Activated CD4-positive, alpha-beta T cell treated with anti-CD3 and anti-CD28 coated beads, Interleukin-2, amount 10 ng/mL, durations not matched to agents 24 days and 14 days (primary cell): ENCODE measurements around the gene GSTA1. TPM values are rescaled to one million over a fixed set of nuclear protein-coding genes. Genes with fewer than 3 reads are reported as not detected.
"Not testable (repeated sequence)": the region's sequence is repeated elsewhere in the genome, so short reads cannot be mapped to it uniquely, and the experiment has no call there.

ENCODE experiments used
- DNase-seq: peaks from one replicate; pipeline ENCODE4 v3.0.0; 2022
- H3K27ac Mint-ChIP-seq: one replicate; pipeline ENCODE4 v1.8.0; 2022; ENCODE audit warnings: mild to moderate bottlenecking, mixed read lengths
- H3K27me3 Mint-ChIP-seq: one replicate; pipeline ENCODE4 v1.8.0; 2022; ENCODE audit warnings: mixed read lengths
- H3K36me3 Mint-ChIP-seq: one replicate; pipeline ENCODE4 v1.8.0; 2022; ENCODE audit warnings: low read depth, mild to moderate bottlenecking, mixed read lengths
- H3K4me1 Mint-ChIP-seq: one replicate; pipeline ENCODE4 v1.8.0; 2021; ENCODE audit warnings: mixed read lengths
- H3K4me3 Mint-ChIP-seq: one replicate; pipeline ENCODE4 v1.8.0; 2022; ENCODE audit warnings: mild to moderate bottlenecking, moderate library complexity, mixed read lengths
- H3K9me3 Mint-ChIP-seq: one replicate; pipeline ENCODE4 v1.8.0; 2021; ENCODE audit warnings: mixed read lengths
- intact Hi-C: fragments of 100-400 bp; cut with micrococcal nuclease; formaldehyde crosslinking; loops from one replicate; pipeline ENCODE4 v1.15.1; 2023
- total RNA-seq: library from RNA; stranded (reverse); gene quantifications from 2 replicates; pipeline ENCODE4 v1.2.3, GENCODE V29; 2022

The GSTA1 gene
- total RNA-seq: not detected in 2 replicates

DNA sequence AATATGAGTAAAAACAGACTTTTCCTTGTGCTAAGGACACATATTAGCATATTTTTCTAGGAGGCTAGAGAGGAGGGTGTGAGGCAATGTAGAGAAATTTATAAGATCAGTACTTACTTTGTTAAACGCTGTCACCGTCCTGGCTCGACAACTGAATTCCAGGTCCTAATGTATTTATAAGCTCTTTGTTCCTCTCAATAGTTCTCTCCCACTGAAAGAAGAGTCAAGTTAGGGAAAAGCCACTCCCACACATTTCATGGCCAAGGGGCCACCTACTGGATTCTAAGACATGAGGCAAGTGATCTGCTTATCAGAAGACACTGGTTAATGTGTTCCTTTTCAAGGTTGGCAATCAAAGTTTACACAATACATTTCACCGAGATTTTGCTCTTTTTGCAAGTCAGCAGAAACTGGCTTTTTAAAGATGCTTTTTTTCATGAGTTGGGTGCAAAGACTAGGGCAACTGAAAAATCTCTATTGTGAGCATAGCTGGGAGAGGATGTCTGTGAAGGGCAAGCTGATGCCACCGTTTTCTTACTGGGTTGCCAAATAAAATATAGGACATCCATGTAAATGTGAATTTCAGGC is at the start of gene GSTA1:
TSS of gene GSTA1 (minus strand) at position 149 of the 588 bp plus-strand sequence. CDS start 4,549 bp downstream, outside the sequence.
- H3K36me3 Mint-ChIP-seq, DNase-seq, H3K9me3 Mint-ChIP-seq, intact Hi-C loops, H3K4me1 Mint-ChIP-seq, H3K27ac Mint-ChIP-seq, H3K4me3 Mint-ChIP-seq: not testable (repeated sequence)
- H3K27me3 Mint-ChIP-seq: peaks cover 20% of the 10 kb centered on the region

DNA sequence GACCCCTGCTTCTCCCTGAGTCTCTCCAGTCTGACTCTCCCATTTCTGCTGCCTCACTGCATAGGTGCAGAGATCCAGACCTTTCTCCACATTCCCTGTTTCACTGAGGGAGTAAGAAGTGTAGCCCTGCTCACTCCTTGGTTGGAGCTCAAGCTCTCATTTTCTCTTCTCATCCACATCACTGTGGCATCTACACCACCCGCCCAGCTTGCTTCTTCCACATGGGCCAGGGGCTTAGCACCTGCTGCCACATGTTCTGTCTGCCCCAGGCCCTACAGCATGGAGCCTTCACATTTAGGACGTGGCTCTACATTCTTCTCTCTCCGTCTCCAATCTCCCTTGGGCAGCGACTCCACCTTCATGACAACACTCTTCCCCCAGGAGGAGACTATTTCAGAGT is 45.5 kb upstream of the GSTA1 start:
- H3K27ac Mint-ChIP-seq: no peak overlapping the region
- intact Hi-C loops: no loop called here
- no peak for DNase-seq
- H3K4me1 Mint-ChIP-seq: no peaks in the 10 kb centered on the region
- peaks cover 20% of the 10 kb centered on the region for H3K27me3 Mint-ChIP-seq
- H3K36me3 Mint-ChIP-seq: no peaks in the 10 kb centered on the region
- H3K9me3 Mint-ChIP-seq: peaks cover under 1% of the 10 kb centered on the region
- no peak overlapping the region for H3K4me3 Mint-ChIP-seq

DNA sequence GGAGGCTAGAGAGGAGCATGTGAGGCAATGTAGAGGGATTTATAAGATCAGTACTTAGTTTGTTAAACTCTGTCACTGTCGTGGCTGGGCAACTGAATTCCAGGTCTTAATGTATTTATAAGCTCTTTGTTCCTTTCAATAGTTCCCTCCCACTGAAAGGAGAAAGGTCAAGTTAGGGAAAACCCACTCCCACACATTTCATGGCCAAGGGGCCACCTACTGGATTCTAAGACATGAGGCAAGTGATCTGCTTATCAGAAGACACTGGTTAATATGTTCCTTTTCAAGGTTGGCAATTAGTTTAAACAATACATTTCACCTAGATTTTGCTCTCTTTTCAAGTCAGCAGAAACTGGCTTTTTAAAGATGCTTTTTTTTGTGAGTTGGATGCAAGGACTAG is 42.4 kb upstream of the GSTA1 start:
- Mint-ChIP-seq H3K27me3 (peaks cover 13% of the 10 kb centered on the region), H3K36me3 (no peaks in the 10 kb centered on the region), H3K27ac (no peak overlapping the region), H3K9me3 (no peaks in the 10 kb centered on the region), H3K4me3 (no peak overlapping the region), H3K4me1 (no peaks in the 10 kb centered on the region)
- intact Hi-C loops: no loop called here
- no peak for DNase-seq

DNA sequence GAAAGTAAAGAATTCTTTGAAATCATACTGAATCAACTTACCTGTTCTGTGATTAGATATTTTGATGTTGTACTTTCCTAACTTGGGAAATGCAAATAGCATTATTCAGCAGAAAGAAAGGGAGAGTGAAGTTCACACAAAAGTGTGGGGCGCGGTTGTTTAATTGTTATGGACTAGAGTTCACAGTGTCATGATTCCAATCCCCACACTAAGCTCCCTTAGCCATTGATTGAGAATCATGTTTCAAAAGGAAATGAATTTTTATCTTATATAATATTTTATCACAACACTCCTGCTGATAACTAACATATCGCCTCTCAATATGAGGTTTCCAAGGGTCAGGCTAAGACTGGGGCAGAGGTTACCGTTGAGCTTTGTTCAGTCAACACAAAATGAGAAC is 40.0 kb upstream of the GSTA1 start:
- DNase-seq: no peak
- H3K27me3 Mint-ChIP-seq: peaks cover 17% of the 10 kb centered on the region
- no peak overlapping the region for H3K4me3 Mint-ChIP-seq
- no peaks in the 10 kb centered on the region for H3K9me3 Mint-ChIP-seq
- no peaks in the 10 kb centered on the region for H3K4me1 Mint-ChIP-seq
- H3K27ac Mint-ChIP-seq: no peak overlapping the region
- no peaks in the 10 kb centered on the region for H3K36me3 Mint-ChIP-seq
- intact Hi-C loops: loop anchor here (5.0 kb wide), 1 partner anchor 39 kb away; no protein-coding TSS in a partner anchor

DNA sequence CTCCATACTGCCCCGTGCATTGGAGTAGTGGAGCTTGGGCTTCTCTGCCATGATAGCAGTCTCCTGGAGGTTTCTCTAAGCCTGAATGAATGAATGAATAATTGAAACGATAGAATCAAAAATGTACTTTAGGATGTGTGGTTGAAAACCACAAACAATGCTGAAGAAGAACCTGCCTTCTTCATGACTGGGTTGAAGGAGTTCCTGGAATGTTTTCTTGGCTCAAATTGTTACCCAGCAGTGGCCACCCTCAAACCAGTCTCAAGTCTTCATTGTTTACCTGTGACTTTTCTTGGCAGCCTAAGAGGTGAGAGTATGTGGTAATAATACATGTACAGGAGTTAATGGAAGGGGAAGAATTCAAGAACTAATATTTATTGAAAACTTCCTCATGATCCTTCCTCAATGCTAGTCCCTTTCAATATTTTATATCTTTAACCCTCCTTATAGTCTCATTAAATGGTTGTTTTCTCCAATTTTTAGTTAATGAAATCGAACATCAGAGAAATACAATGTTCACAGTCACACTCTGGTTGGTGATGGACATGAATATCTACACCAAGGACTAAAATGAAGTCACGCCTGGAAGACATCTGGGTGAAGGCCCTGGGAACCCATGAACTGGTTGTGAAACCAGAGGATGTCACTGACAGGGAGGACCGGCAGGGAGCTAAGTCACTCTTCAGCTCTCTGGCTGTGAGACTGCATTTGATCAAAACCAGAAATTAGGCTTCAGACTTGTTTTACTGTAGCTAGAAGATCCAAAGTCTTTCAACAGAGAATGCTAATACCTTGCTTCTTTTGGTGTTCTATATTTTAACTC is 37.4 kb upstream of the GSTA1 start, which contains the start of gene GSTA5:
TSS of gene GSTA5 (minus strand) at position 51 of the 823 bp plus-strand sequence.
- intact Hi-C loops: loop anchor here (5.0 kb wide), 1 partner anchor 41 kb away; no protein-coding TSS in a partner anchor
- H3K27me3 Mint-ChIP-seq: peaks cover 27% of the 10 kb centered on the region
- H3K36me3 Mint-ChIP-seq: no peaks in the 10 kb centered on the region
- H3K4me3 Mint-ChIP-seq: no peak within 1 kb of the TSS
- no peak within 1 kb of the TSS for H3K27ac Mint-ChIP-seq
- DNase-seq: peak; percentile 48
- no peaks in the 10 kb centered on the region for H3K9me3 Mint-ChIP-seq
- H3K4me1 Mint-ChIP-seq: no peaks in the 10 kb centered on the region

DNA sequence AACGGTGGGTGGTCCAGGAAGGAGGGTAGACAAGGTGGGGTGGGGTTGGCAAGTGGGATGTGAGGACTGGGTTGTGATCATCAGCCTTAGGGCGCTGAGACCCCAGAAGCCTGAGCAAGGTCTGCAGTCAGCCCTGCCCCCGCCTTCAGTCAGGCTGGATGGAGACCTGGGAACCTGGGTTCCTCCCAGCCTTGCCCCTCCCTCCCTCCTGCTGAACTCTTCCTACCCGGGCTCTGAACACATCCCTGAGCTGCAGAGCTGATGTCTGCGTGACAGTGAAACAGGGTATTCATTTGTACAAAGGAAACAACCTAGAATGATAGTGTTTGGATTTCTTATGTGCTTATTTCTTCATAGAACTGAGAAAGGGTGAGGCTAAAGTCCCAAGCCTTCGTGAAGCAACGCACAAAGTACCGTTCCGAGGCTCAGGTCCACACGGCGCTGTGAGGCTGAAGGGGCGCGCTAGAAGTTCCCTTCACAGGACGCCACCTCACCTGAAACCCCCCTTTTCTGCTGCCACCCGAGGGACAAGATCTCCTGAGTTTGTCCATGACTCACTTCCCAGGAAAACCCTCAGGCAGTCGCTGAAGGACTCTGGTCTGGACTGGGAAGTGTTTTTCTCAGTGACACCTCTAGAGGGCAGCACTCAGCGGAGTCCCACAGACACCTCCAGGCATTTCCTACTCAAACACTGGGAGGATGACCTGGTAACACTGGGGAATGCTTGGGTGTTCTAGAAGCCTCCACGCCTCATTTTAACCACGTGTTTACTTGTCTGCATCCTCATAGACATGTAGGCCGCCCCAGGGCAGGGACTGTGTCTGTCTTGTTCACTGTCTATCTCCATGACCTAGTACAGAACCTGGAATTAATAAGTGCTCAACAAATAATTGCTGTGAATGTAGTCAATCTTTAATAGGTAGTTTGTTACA is 35.8 kb upstream of the GSTA1 start:
- Mint-ChIP-seq H3K4me3 (no peak overlapping the region), H3K27ac (no peak overlapping the region), H3K4me1 (no peaks in the 10 kb centered on the region), H3K36me3 (no peaks in the 10 kb centered on the region), H3K9me3 (no peaks in the 10 kb centered on the region), H3K27me3 (peaks cover 36% of the 10 kb centered on the region)
- DNase-seq: peak; percentile 82
- intact Hi-C loops: loop anchor here (5.0 kb wide), 1 partner anchor 43 kb away; no protein-coding TSS in a partner anchor

DNA sequence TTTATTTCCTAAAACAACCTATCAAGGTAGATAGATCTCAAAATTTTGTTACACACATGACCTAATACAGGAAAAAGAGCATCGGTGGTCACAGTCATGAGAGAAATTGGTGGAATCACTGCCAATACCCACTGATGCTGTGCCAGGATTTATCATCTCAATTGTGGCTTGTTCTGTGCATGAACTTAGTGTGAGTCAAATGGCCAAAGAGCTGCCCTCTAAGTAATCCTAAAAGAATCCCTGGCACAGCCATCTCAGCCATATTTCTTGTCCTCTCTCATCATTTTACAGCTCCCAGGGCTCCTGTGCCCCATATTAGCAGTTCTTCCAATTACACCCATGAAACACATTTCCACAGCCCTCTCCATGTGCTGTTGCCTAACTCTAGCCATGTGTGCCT is 30.9 kb upstream of the GSTA1 start:
- intact Hi-C loops: no loop called here
- Mint-ChIP-seq H3K4me3 (no peak overlapping the region), H3K27me3 (peaks cover 27% of the 10 kb centered on the region), H3K27ac (no peak overlapping the region), H3K9me3 (no peaks in the 10 kb centered on the region), H3K36me3 (no peaks in the 10 kb centered on the region), H3K4me1 (no peaks in the 10 kb centered on the region)
- no peak for DNase-seq

DNA sequence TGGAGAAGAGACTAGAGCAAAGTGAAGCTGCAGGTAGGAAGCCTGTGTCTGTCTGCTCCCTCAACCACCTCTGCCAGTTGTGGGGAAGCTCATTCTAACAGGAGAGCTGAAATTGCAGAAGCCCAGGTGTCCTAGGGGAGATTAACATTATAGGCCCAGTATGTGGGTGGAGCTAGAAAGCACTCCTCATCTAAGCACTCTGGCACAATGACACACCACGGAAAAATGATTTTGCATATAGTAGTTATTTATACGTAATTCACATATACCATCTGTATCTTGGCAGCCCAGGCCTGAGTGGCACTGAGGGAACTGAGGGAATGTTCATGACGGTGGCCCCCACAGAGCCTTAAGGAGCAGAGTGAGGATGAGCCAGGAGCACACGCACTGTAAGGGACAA is 27.3 kb upstream of the GSTA1 start:
- H3K4me3 Mint-ChIP-seq, H3K4me1 Mint-ChIP-seq, H3K9me3 Mint-ChIP-seq, H3K27ac Mint-ChIP-seq, H3K36me3 Mint-ChIP-seq, intact Hi-C loops, DNase-seq: not testable (repeated sequence)
- peaks cover 15% of the 10 kb centered on the region for H3K27me3 Mint-ChIP-seq

DNA sequence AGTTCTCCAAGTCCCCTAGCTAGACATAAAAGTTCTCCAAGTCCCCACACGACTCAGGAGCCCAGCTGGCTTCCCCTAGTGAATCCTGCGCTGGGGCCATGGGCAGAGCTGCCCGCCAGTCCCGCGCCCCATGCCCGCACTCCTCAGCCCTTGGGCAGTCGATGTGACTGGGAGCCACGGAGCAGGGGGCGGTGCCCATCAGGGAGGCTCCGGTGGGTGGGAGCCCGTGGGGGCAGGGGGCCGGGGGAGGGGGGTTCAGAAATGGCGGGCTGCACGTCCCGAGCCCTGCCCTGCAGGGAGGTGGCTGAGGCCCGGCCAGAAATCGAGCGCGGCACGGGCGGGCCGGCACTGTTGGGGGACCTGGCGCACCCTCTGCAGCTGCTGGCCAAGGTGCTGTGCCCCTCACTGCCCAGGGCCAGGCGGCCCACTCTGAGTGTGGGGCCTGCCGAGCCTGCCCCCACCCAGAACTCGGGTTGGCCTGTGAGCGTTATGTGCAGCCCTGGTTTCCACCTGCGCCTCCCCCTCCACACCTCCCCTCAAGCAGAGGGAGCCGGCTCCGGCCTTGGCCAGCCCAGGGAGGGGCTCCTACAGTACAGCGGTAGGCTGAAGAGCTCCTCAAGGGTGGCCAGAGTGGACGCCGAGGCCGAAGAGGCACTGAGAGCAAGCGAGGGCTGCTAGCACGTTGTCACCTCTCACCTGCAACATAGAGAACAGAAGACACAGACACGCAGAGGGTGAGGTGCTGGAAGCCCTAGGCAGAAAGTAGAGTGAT is 25.6 kb upstream of the GSTA1 start:
- no peak overlapping the region for H3K27ac Mint-ChIP-seq
- H3K4me1 Mint-ChIP-seq: no peaks in the 10 kb centered on the region
- no peaks in the 10 kb centered on the region for H3K9me3 Mint-ChIP-seq
- no peaks in the 10 kb centered on the region for H3K36me3 Mint-ChIP-seq
- intact Hi-C loops: no loop called here
- peaks cover 3% of the 10 kb centered on the region for H3K27me3 Mint-ChIP-seq
- no peak overlapping the region for H3K4me3 Mint-ChIP-seq
- DNase-seq: no peak

DNA sequence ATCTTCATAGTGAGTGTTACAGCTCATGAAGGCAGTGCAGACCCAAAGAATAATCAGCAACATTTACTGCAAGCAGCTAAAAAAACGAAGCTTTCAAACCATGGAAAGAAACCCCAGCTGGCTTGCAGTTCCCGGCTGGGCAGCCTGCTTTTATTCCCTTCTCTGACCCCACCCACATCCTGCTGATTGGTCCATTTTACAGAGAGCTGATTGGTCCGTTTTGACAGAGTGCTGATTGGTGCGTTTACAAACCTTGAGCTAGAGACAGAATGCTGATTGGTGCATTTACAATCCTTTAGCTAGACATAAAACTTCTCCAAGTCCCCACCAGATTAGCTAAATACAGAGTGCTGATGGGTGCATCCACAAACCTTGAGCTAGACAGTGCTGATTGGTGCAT is 25.0 kb upstream of the GSTA1 start:
- H3K4me1 Mint-ChIP-seq, intact Hi-C loops: not testable (repeated sequence)

DNA sequence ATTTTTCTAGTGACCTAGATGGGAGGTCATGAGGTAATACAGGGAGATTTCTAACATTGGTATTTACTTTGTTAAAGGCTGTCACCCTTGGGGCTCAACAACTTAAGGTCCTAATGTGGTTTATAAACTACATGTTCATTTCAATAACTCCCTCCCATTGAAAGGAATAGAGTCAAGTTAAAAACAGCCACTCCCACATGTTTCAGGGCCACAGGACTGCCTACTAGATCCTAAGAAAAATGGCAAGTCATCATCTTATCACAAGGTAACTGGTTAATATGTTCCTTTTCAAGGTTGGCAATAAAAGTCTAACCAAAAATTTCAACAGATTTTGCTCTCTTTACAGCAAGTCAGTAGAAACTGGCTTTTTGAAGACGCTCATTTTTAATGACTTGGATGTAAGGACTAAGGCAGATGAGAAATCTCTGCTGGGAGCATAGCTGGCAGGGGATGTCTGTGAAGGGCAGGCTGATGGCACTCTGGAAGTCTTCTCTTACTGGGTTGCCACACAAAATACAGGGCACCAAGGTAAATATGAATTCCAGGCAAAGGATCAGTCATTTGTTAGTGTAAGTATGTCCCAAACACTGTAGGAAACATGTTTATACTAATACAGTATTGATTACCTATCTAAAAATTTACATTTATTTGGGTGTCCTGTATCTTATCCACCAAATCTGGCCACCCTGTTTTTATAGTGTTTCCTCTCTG is 23.6 kb upstream of the GSTA1 start:
- not testable (repeated sequence) for H3K4me3 Mint-ChIP-seq, H3K27ac Mint-ChIP-seq, DNase-seq, H3K27me3 Mint-ChIP-seq, H3K9me3 Mint-ChIP-seq, H3K36me3 Mint-ChIP-seq, H3K4me1 Mint-ChIP-seq
- intact Hi-C loops: loop anchor here (2.0 kb wide), 1 partner anchor 40 kb away; no protein-coding TSS in a partner anchor

More for the DNA sequence above, 25.0 kb upstream of the GSTA1 start:
- not testable (repeated sequence) for H3K9me3 Mint-ChIP-seq, H3K4me3 Mint-ChIP-seq, H3K36me3 Mint-ChIP-seq, DNase-seq, H3K27me3 Mint-ChIP-seq, H3K27ac Mint-ChIP-seq

DNA sequence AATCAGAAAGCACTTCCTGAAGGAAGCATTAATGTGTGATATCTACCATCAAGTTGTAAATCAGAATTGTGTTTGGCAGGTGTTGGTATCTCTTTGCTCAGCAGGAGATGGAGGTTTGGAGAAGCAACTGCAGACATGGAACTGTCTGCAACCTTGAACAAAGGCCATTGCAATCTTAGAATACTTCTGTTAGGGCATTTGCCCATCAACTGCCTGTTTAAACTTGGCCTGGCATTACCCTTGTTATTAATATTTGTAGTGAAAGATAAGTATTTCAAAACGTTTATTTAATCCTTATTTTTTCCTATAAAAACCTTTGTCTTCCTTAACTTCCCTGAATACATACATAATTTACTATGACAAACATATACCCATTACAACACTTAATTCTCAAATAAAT is 22.9 kb upstream of the GSTA1 start:
- Mint-ChIP-seq H3K4me1 (no peaks in the 10 kb centered on the region), H3K27ac (no peak overlapping the region), H3K4me3 (no peak overlapping the region), H3K27me3 (peaks cover 1% of the 10 kb centered on the region), H3K9me3 (no peaks in the 10 kb centered on the region), H3K36me3 (no peaks in the 10 kb centered on the region)
- no peak for DNase-seq
- intact Hi-C loops: loop anchor here (2.0 kb wide), 1 partner anchor 40 kb away; no protein-coding TSS in a partner anchor
